Activated CD4-positive, alpha-beta T cell treated with anti-CD3 and anti-CD28 coated beads, Interleukin-10, Interleukin-2, amounts not matched to agents 100 ng/mL and 50 ng/mL, durations not matched to agents 16 hours and 8 hours (primary cell): ENCODE measurements around the gene OR2T2.
"Not testable (repeated sequence)": the region's sequence is repeated elsewhere in the genome, so short reads cannot be mapped to it uniquely, and the experiment has no call there.

Source experiments
- DNase-seq: peaks from one replicate; pipeline ENCODE4 v3.0.0-alpha.2; 2020

The OR2T2 gene, protein sequence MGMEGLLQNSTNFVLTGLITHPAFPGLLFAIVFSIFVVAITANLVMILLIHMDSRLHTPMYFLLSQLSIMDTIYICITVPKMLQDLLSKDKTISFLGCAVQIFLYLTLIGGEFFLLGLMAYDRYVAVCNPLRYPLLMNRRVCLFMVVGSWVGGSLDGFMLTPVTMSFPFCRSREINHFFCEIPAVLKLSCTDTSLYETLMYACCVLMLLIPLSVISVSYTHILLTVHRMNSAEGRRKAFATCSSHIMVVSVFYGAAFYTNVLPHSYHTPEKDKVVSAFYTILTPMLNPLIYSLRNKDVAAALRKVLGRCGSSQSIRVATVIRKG

DNA sequence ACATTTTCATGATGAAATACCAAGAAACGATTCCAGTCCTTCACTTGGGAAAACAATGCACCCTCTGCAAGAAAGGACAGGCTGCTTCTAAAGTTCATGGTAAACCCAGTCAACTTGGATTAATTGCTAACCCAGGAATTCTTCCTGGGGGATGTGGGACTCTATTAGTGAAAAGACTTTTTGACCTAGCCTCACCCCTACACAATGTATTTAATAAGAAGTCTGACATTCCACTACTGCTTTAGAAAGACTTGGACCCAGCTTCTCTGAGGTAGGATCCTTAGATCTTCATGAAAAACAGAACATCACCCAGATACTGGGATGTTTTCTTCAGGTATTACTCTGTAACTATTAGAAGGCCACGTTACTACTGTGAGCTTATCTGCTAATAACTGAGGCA, at the start of gene OR2T2:
Gene OR2T2, plus strand, starts transcription at position 239 of the 400 bp plus-strand sequence. CDS start 7,161 bp downstream, outside the sequence.
- DNase-seq: not testable (repeated sequence)

DNA sequence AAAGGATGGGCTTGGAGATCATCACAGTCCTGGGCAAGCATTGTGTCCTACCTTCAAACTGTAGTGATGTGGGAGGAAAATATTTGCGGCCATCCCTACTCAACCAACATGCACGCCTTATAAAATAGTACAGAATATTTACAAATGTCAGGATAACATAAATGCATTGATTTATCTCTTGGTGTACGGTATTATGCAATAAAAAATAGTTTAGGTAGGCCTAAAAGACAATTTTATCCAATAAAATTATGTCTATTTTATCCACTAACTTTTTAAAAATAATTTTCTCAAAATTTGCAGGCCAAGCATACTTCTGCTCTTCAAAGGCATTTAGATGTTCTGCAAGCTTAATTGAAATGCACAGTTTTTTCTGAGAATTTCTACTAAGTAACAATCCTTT, 42.7 kb upstream of the OR2T2 start, which contains the start of gene OR2T1:
Gene OR2T1, plus strand, starts transcription at position 301 of the 400 bp plus-strand sequence. CDS start 3,100 bp downstream, outside the sequence.
- no peak for DNase-seq

DNA sequence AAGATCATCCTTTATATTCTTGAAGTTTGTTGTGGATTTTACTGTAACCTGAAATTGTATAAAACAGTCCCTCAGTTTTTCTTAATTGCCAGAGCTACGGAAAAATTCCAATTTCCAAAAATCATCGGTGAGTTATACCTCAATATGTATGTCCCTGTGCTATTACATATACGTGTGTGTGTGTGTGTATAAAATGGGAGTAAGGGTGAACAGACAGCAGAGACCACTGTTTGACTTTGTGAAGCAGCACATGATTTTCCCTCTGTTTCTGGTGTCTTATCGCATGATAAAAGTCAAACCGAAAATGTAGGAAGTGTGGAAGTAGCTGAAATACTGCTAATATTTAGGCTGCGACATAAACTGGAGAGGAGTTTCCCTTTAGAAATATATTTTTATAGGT, 41.4 kb upstream of the OR2T2 start:
- DNase-seq: no peak

DNA sequence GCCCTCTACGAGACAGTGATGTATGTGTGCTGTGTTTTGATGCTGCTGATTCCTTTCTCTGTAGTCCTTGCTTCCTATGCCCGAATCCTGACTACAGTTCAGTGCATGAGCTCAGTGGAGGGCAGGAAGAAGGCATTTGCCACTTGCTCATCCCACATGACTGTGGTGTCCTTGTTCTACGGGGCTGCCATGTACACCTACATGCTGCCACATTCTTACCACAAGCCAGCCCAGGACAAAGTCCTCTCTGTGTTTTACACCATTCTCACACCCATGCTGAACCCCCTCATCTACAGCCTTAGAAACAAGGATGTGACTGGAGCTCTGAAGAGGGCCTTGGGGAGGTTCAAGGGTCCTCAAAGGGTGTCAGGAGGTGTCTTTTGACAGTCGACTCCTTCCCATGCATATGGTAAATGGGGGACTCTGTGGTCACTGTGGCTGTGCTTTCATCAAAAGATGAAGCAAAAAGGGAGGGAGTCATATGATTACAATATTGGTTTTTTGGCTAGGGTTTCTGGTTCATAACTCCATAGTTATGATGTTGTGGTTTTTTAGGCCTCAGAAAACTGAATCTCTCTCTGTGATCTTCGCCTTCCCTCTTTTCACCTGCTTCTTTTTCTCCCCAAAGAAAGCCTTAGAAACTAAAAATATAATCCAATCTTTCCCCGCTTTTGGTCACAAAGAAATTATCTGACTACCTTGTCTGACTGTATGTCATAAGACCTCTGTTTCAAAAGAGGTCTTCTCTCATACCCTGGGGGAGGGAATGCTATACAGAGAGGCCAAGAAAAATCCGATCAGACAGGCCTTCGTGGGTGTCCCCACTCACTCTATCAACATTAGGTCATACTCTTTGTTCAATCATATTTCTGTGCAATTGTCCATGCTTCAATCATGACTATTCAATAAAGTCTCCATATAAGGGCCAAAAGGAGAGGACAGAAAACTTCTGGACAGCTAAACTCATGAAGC, 38.4 kb upstream of the OR2T2 start:
- peak; percentile 14 for DNase-seq

DNA sequence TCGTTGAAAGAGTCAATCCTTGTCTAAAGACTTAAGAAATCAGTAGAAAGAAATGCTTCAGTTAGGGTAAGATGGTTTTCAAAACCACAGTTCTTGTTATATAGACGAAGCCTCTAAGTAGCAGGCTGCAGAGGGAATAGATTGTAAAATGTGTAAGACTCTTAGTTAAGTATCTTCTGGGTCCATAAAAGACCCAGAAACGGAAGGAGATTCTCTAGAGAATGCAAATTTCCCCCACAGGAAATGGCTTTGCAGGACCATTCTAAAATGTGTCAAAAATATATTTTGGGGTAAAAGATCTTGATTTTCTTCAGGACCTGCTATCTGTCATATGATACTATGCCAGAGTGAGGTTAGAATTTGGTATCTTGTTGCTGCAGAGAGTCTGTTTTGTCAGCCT, 29.2 kb upstream of the OR2T2 start:
- DNase-seq: no peak

DNA sequence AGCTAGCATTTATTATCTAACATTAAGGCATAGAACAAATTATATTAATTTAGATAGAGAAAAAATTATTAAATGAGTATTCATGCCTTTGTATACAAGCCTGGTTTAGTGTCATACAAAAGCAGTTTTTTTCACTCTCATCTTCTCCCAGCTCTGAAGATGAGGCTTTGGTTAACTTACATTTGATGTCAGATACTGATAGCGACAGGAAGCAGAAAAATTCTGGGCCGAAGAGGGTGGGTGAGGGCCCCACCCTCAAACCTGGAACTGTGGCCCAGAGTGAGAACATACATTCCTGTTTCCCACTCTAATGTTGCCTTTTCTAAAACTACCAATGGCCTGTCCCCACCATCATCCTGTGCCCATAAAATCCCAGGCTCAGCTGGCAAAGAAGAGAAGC, 27.6 kb upstream of the OR2T2 start:
- no peak for DNase-seq

DNA sequence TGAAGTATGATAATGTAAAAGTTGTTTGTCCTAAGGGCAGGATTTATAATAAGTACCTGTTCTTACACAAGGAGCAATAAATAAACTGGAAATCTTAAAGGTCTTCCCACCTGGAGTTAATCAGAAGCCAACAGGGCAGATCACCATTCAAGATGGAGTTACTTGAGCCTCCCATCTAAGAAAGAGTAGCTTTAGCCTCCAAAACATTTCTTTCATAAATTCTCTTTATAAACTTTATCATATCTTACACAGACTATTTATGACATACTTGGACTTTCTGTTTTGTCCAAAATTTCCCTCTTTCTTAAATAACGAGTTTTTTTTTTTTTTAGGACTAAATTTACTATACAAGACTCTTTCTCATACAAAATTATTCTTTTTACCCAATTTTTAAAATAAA, 24.1 kb upstream of the OR2T2 start:
- no peak for DNase-seq

DNA sequence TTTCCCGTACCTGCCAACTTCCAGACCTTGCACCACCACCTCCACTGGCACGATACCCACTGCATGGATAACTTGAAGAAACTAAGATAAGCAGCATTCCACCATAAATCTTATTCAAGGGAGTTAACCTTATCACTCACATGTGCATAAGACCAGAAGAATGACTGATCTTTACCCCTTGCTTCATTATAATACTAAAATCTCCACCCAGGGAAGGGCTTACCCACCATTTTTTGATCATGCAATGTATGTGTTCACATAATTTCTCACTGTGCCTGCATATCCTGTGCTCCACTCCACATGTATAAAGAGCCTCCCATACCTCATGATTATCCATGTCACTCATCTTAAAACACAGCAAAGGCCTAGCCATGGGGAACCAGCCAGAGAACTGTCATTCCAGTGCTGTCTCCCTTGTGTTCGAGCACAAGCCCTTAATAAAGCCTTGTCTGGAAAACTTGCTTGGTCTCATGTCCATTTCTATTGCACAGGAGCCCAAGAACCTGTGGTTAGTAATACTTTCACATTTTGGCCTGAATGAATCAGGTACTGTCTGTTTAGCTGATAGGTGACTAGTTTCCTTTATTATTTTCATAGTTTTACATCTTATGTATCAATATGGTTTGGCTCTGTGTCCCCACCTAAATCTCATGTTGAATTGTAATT, 17.8 kb upstream of the OR2T2 start:
- not testable (repeated sequence) for DNase-seq

DNA sequence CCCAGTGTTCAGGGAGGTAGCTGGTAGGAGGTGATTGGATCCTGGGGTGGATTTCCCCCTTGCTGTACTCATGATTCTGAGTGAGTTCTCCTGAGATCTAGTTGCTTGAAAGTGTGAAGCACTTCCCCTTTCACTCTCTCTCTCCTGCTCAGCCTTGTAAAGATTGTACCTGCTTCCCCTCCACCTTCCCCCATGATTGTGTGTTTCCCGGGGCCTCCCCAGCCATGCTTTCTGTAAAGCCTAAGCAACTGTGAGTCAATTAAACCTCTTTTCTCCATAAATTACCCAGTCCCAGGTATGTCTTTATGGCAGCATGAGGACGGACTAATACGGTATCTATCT, 17.3 kb upstream of the OR2T2 start:
- DNase-seq: not testable (repeated sequence)

DNA sequence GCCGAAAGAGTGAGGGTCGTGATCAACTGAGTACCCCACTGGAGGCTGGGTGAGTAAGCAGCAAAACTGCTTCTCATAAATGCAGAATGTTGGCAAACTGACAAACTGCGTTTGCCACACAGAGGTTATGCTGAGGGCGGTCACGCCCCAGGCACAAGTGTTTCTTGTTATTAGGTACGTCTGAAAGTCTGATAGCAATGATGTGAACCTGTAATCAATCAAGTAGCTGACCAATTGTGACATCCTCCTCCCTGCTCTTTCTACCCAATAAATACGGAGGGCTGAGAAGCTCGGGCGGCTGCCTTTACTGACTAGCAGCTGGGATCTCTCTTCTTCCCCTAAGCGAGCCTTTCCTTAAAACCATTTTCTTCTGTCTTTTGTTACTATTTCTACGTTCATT, 13.8 kb upstream of the OR2T2 start:
- not testable (repeated sequence) for DNase-seq

DNA sequence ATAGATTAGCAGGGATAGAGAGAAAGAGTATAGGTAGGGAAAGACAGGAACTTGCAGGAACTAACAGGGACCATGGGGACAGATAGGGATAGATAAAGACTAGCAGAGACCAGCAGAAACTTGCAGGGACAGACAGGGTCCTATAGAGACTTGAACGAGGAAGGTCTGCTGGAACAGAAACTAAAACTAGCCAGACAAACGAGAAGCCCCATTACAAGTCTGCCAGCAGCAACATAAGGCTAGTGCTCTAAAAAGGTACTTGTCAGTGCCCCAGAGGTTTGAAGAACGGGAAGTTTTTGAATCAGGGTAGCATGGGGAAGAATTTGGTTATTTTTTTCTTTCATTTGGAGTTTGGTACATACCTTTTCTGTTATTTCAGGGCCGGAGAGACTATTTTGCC, 13.2 kb upstream of the OR2T2 start:
- DNase-seq: not testable (repeated sequence)

DNA sequence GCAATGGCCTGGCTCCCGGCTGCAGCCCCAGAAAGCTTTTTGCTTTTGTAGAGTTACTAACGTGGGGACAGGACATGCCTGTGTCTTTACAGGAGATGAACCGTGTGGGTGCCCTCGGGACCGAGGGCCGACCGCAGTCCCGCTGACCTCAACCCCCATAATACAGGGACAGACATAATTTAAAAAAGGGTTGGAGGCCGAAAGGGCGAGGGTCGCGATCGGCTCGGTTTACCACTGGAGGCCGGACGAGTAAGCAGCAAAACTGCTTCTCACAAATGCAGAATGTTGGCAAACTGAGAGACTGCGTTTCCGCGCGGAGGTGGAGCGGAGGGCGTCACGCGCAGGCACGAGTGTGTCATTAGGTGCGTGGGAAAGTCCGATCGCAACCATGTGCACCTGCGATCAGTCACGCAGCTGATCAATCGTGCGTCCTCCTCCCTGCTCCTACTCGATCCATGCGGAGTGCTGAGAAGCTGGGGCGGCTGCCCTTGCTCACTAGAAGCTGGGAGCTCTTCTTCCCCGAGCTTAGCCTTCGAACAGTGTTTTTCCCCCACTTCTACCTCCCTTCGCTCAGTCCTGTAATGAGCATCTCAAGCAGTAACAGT, 11.5 kb upstream of the OR2T2 start:
- DNase-seq: not testable (repeated sequence)

DNA sequence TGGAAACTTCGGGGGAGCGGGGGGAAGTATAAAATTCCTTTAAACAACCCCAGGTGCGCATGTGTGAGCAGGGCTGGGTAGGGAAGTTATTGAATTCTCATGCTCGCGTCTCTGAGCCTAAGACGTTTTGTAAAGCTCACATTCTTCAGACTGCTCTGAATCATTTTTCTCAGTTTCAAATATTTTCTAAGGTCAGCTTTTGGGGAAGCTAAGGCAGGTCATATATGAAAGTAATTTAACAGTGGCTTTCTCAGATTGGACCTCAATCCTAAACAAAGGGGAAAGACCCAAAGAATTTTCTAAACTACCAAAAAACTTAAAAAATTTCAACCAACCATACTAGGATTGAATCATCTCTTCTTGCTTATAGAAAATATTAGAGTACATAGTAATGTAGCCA, 10.5 kb upstream of the OR2T2 start:
- DNase-seq: not testable (repeated sequence)

DNA sequence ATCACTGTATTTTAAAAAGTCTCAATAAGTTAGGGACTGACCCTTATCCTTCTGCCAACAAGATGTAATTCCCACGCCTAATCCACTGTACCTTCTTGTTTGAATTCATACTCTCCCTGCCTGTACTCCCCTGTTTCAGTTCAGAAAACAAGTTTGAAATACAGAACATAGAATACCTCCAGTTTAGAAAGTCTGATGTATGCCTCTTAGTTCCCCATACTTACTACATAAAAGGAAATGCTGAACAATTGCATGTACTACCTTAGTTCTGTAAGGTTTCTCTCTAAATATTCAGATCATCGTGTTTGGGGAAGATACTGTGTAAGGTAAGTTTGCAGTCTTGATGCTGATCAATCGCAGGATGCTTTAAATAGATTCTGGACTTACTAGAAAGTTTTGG, 9.1 kb upstream of the OR2T2 start:
- DNase-seq: not testable (repeated sequence)

DNA sequence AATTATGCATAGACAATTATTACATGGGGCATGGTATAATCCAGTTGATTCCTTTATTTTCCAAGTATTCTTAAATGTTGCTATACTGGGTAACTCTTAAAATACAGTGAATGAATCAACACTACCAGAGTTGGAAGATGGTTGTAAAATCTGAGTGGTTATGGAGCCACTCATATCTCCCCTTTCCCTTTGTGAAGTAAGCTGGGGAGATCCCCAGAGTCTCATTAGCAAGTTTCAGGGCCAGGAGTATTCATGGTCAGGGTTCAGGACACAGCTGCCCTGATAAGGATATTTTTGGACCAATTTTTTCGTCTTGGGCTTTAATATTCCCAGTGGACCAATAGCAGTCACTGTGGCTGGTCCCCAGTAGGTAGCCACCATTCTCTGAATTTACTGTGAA, 6.8 kb upstream of the OR2T2 start:
- DNase-seq: not testable (repeated sequence)

DNA sequence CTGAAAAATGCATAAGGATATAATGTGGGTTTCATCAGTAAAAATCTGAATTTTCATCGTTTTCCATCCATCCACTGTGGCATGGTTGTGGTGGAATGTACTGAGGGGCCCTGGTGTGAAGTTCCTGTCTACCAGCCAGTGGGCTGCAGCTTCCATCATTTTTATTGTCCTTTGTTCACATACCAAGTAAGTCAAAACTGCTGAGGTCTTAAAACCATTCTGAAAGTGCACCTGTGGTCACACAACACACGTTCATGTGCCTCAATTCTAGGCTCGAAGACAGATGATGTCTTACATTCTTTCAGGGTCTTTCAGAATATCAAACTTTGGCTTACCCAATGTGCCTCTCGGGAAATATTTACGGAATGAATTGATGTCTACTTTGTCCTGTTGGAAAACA, 6.2 kb upstream of the OR2T2 start:
- DNase-seq: not testable (repeated sequence)

DNA sequence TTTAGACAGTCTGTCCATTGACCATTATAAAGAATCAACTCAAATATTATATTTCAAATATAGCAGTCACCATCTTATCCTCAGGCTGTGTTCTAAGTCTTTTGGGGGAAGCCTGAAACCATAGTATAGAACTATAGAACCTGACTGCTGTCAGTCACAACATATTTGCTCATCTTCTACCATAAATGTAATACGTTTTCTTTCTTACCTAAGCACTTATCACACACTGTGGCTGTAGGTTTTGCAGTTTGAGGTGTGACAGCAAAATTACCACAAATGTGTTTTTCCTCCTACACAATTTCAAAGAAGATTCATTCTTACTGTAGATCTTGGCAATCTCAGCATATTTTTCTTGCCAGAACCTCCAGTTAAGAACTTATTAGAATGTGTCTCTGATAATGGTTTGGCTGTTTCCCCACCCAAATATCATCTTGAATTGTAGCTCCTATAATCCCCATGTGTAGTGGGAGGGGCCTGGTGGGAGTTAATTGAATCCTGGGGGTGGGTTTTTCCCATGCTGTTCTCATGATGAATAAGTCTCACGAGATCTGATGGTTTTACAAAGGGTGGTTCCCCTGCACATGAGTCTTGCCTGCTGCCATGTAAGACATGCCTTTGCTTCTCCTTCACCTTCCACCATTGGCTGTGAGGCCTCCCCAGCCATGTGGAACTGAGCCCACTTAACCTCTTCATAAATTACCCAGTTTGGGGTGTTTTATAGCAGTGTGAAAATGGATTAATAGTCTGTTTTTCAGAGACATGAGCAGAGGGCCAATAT, 2.7 kb upstream of the OR2T2 start:
- not testable (repeated sequence) for DNase-seq

DNA sequence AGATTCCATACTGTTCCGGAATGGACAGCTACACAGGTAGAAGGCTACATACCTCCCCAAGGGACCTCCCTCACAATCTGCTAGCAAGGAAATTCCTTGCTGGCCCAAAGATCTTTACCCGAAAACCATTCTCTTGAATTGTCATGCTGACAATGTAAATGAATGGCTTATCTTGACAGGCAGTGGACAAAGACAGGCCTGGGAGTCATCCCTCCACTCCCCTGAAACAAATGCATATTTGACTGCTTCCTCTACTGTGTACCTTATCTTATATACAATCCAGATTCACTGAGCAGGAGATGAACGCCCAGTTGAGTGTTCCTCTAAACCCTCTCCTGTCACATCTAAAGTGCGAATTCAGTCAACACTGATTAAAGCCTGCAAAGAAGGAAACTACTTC, 834 bp upstream of the OR2T2 start:
- DNase-seq: not testable (repeated sequence)

DNA sequence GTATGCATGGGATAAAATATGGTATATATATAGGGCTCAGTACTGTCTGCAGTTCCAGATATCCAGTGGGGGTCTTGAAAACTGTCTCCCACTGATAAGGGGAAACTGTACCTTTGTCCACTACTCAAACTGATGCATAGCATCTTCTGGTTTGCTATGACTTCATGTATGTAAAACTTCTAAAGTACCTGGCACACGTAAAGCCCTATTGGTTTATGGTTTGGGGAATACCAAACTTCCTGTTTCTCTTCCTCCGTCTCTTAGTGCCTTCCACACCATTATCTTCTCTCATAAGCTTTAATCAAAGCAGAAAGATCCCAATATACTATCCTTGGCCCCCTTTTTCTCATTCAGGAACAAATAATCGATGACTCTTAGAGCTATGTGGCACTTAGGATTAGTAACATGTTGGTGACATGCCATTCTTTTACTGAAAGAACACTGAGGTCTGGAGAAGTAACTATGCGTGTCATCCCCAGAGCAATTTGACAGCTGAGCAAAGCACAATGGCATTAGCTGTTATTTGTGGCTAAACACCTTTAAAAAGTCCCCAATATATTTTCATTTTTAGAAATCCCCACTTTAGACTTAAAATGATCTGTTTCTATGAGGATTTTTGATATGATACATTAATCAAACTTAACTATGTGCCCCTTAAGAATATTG, 3.1 kb downstream of the OR2T2 start:
- DNase-seq: not testable (repeated sequence)

DNA sequence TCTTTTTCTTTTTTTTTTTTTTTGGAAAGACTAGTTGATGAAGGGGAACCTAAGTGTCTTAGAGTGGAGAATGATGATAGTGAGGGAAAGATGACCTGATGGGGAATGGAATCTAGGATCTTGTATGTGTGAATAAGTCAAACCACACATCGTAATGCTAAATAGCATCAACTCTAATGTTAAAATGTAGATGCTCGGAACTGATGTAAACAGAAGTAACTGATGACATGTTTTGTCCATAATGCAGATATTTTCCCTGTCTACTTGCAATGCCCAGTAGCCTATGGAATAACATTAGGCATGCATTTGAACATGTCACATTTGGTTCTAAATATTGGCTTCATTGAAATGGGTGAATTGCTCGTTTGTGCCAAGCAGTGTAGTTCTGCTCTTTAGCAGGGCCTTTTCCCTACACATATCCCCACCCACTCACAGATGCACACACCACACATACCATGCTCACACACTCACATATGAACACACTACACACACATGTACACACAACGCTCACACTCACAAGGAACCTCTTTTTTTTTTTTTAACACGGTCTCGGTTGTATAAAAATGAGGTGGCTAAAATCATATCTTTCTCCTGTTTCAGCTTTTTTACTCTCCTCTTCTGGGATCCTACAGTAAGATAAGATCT, 4.5 kb downstream of the OR2T2 start:
- DNase-seq: not testable (repeated sequence)
